Limb (tissue), 2 donors: ENCODE measurements around the gene MAPK7.
"Not testable (repeated sequence)": the region's sequence is repeated elsewhere in the genome, so short reads cannot be mapped to it uniquely, and the experiment has no call there.

ENCODE experiments used
- DNase-seq, 2 donors: peaks; one replicate each; pipeline ENCODE4 v3.0.0-alpha.2; 2016; ENCODE audit errors: extremely low spot score in 2 of 2

Gene MAPK7

DNA sequence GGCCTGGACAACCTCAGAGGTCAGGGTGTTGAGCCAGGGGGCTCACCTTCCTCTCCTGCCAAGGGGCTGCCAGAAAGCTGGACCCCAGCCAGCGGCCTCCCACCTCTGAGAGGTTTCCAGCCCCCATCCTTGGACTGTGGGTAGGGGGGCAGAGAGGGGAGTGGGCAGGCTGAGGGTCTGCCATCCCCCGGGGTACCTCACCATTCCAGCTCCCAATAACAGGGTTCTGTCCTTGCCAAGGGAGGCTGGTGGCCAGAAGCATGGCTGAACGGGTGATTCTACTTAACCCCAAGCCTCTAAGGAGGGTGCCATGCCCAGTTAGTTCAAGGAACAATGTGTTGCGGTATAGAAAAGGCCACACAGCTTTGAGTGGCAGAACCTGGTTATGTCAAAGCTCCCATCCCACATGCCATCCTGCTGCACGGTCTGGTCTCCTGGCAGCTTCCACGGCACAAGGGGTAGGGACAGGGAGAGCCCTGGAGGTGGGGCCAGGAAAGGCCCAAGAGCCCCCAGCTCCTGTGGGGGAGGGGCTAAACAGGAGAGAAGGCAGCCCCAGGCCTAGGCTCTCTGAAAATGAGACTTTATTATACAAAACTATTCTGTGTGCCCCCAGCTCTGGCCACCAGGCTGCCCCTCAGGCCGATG lies 35.6 kb upstream of the MAPK7 start:
- peak in 1 of 2 donors; percentile 37 for DNase-seq

GRCh38 chr17:19343256-19343630 lies 35.1 kb upstream of the MAPK7 start:
- peak in 1 of 2 donors; percentile 29 for DNase-seq

DNA sequence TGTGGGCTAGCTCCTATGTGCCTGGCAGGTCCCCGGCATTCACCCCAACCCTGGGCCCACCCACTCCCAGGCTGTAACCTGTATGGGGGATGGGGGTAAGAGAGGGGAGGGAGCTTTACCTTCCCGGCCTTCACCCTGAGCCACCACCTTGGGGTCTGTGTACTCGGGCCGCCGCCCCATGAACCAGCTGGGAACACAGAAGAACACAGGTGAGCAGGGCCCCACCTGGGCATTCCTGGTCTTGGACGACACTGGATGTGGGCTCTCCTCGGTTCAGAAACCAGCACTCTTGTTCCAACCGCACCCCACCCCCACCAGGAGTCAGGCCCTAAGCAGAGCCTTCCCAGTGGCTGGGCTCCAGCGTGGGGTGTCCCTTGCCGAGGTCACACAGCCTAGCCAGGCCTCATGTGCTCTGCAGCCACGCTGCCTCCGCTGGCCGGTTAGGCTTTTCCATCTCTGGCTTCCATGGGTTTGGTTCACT lies 34.6 kb upstream of the MAPK7 start:
- DNase-seq: peak in 1 of 2 donors; percentile 34

GRCh38 chr17:19344311-19345066 lies 33.8 kb upstream of the MAPK7 start:
- peak in 1 of 2 donors; percentile 42 for DNase-seq

DNA sequence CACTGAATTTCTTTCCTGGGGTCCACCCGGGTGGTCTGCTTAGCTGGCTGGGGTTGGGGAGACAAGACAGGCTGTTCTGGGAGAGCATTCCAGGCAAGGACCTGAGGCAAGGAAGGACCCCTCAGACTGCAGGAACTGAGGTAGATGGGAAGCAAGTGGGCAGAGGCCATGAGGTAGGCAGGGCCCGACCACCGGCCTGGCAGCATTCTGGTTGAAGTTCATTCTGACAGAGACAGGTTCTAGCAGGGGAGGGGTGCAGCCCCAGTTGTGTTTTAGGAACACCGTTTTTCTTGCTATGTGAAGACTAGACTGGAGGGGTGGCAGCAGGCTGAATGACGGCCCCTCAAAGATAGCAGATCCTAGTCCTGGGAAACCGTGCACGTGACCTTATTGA lies 33.2 kb upstream of the MAPK7 start:
- peak in 1 of 2 donors; percentile 24 for DNase-seq

- peak in 1 of 2 donors; percentile 18 for DNase-seq
Observed at GRCh38 chr17:19345486-19346350, 32.6 kb upstream of the MAPK7 start.

- DNase-seq: peak; percentile 26 to 36
Observed at GRCh38 chr17:19346351-19347255, 31.7 kb upstream of the MAPK7 start.

DNA sequence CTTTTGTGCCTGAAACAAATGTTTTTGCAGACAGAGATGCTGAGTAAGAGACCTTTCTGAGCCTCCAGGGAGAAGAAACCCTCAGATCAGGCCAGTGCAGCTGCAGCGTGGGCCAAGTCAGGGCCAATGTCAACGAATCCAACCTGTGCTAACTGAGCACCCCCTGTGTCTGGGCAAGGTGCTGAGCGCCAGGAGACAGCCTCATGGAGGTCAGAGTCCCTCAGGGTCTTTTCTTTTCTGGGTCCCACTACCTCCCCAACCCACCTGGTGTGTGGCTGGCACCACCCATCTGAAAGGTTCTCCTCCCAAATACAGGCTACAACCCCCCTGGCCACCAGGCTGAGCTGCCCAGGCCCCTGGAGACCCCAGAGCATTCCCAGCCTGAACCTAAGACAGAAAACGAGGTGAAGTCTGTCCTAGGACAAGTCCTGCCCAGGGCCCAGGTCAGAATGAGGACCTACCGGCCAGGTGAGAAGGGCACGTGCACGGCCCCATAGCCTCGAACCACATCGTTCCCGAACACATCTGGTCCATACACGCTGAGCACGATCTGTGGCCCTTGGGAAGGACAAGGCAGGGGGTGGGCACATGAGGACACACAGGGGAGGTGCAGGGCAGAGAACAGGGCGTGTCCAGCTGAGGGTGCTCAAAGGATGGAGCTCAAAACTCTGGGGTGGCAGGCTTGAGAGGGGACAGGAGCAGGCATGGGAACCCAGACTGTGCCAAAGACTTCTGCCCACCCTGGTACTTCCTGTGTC lies 30.8 kb upstream of the MAPK7 start:
- peak in 1 of 2 donors; percentile 25 for DNase-seq

DNA sequence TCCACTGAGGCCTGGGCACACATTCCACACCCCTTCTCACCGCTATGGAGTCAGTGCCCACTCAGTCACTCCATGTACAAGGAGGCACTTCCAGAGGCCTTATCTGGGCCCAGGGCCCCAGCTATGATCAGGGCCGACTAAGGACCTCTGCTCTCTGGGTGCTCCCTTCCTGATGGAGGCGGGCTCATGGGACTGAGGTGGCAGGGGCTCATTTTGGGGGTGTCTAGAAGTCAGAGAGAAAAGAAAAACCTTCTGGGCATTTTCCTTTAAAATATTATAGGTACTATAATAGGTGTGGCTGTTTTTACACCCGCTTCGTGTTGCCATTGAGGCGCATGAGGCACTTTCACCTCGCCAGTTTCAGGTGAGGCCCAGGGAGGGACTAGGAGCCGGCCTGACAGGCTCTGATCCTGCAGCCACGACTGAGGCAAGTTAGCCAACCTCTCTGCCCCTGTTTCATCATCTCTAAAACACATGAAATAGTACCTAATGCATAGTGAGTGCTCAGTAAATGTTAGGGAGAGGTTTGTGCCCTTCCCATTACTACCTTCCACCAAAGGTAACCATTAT lies 30.1 kb upstream of the MAPK7 start:
- DNase-seq: peak in 1 of 2 donors; percentile 17

DNA sequence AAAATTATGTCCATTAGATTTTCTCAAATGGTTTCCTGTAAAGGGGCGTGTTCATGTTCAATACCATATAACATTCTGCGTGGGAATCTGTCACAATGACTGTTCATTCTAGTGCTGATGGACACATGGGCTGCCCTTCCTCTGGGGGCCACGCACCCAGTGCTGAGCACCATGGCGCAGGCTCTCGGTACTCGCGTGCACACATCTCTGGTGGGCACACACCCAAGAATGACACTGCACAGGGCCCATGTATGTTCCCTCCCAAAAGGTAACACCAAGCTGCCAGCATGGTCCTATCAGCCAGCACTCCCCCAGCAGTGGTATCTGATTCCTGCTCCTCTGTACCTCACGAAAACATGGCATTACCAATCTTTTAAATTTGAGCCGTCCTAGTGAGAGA lies 29.5 kb upstream of the MAPK7 start:
- no peak for DNase-seq

DNA sequence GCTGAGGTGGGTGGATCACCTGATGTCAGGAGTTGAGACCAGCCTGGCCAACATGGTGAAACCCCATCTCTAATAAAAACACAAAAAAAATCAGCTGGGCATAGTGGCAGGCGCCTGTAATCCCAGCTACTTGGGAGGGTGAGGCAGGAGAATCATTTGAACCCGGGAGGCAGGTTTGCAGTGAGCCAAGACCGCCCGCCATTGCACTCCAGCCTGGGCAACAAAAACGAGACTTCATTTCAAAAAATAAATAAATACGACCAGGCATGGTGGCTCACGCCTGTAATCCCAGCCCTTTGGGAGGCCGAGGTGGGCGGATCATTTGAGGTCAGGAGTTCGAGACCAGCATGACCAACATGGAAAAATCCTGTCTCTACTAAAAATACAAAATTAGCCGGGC lies 24.9 kb upstream of the MAPK7 start:
- not testable (repeated sequence) for DNase-seq

DNA sequence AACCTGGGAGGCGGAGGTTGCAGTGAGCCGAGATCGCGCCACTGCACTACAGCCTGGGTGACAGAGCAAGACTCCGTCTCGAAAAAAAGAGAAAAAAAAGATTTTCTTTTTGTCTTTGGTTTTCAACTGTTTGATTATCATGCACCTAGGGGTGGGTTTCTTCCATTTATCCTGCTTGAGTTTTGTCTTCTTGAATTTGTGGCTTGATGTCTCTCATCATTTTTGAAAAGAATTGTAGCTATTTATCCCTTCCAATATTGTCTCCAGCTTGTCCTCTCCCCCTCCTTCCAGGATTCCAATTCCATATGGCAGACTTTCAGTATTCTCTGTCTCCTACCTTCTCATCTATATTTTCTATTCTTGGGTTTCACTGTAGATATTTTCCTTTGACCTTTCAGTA lies 23.6 kb upstream of the MAPK7 start:
- DNase-seq: no peak

- no peak for DNase-seq
Observed at GRCh38 chr17:19357351-19357750, 20.9 kb upstream of the MAPK7 start.

DNA sequence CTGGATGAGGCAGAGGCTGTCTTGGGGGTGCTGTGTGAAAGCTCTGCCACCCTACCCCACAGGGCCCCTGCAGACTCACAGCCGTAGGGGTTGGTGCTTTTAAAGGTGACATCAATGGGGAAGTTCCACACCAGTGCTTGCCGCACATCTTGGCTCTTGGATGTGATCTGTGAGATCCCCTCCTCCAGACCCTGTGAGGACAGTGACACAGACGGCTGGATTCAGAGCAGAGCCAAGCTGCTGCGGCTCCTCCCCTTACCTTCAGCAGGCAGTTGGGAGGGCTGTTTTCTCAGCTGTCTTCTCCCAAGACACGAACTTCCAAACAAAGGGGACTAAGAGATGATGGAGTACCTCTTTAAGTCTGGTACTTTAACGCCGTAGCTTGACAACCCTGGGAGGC lies 20.5 kb upstream of the MAPK7 start:
- no peak for DNase-seq

DNA sequence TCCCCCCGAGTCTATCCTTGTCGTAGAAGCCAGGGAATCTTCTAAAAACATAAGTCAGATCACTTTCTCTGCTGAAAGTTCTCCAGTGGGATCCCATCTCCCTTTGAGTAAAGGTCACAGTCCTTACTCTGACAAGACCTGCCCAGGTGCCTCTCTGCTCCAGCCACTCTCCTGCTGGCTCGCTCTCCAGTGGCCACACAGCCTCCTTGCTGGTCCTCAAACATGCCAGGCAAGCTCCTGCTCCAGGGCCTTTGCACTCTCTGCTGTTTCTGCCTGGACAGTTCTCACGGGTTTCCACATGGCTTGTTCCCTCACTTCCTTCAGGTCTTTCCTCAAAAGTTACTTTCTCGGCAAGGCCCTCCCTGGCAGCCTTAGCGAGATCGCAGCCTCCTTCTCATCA lies 19.1 kb upstream of the MAPK7 start:
- no peak for DNase-seq

DNA sequence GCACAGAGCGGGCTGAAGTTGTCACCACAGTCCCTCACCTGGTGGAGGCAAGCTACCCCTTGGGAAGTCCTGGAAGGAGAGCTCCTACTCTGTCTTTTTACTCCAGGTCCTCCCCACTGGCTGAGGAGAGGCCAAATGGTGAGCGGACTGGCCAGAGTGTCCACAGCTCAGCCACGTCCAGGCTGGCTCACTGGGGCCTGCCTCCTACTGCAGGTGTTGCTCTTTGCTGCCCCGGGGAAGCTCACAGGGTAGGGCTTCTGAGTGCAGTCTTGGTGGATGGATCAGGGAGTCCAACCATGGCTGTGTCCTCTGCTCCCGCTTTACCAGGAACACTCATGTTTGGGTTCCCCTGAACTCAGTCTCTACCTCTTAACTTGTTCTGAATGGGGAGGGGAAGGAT lies 18.4 kb upstream of the MAPK7 start:
- no peak for DNase-seq

GRCh38 chr17:19360772-19361171 lies 17.5 kb upstream of the MAPK7 start:
- no peak for DNase-seq

GRCh38 chr17:19361326-19361725 lies 17.0 kb upstream of the MAPK7 start:
- DNase-seq: no peak

- DNase-seq: no peak
Observed at GRCh38 chr17:19361944-19362276, 16.4 kb upstream of the MAPK7 start.
